HG02981 (cell line): ENCODE data around the gene TVP23A.

ENCODE experiments used
- ATAC-seq: cut with Tn5 transposase; IDR thresholded peaks from one replicate; pipeline ENCODE4 v1.9.1; 2021; ENCODE audit warnings: mild to moderate bottlenecking, moderate library complexity; ENCODE audit not compliant: unreplicated experiment

TVP23A gene

GRCh38 chr16:10817963-10818941, at the start of gene TVP23A:
TSS of gene TVP23A (minus strand) at chr16:10818794. CDS start at chr16:10818493, 301 bp downstream.
- no peak for ATAC-seq

GRCh38 chr16:10868104-10868595, 49.6 kb upstream of the TVP23A start:
- ATAC-seq = no peak

GRCh38 chr16:10867199-10867598, 48.6 kb upstream of the TVP23A start:
- ATAC-seq = no peak

- no peak for ATAC-seq
Observed at GRCh38 chr16:10865991-10866966, 47.7 kb upstream of the TVP23A start.

GRCh38 chr16:10862438-10862837, 43.8 kb upstream of the TVP23A start:
- no peak for ATAC-seq

GRCh38 chr16:10859658-10860057, 41.1 kb upstream of the TVP23A start:
- no peak for ATAC-seq

- ATAC-seq = no peak
Observed at GRCh38 chr16:10859020-10859419, 40.4 kb upstream of the TVP23A start.

GRCh38 chr16:10858203-10858602, 39.6 kb upstream of the TVP23A start:
- no peak for ATAC-seq

GRCh38 chr16:10856042-10856441, 37.4 kb upstream of the TVP23A start:
- ATAC-seq = no peak

- no peak for ATAC-seq
Observed at GRCh38 chr16:10852948-10853347, 34.4 kb upstream of the TVP23A start.

GRCh38 chr16:10852286-10852685, 33.7 kb upstream of the TVP23A start:
- ATAC-seq = no peak

- no peak for ATAC-seq
Observed at GRCh38 chr16:10851512-10851911, 32.9 kb upstream of the TVP23A start.

GRCh38 chr16:10850478-10850850, 31.9 kb upstream of the TVP23A start:
- no peak for ATAC-seq

GRCh38 chr16:10849736-10850477, 31.3 kb upstream of the TVP23A start:
- no peak for ATAC-seq

- no peak for ATAC-seq
Observed at GRCh38 chr16:10847176-10847575, 28.6 kb upstream of the TVP23A start.

GRCh38 chr16:10846213-10846998, 27.8 kb upstream of the TVP23A start:
- ATAC-seq = no peak

GRCh38 chr16:10840703-10841102, 22.1 kb upstream of the TVP23A start:
- ATAC-seq = no peak

- ATAC-seq = no peak
Observed at GRCh38 chr16:10839279-10839666, 20.7 kb upstream of the TVP23A start.

- no peak for ATAC-seq
Observed at GRCh38 chr16:10838621-10839278, 20.2 kb upstream of the TVP23A start.
